WERI-Rb-1 (cell line): Measurements from ENCODE around the gene GULP1.

ENCODE experiments used
- DNase-seq: peaks from one replicate; pipeline ENCODE4 v3.0.0-alpha.2; 2020
- H3K27ac ChIP-seq: fragments of 250-450 bp; sonication (Bioruptor Pico); 2 replicates; pipeline ENCODE4 v1.5.1; 2020; ENCODE audit warnings: mild to moderate bottlenecking, moderate library complexity
- H3K27me3 ChIP-seq: fragments of 250-450 bp; sonication (Bioruptor Pico); 2 replicates; pipeline ENCODE4 v1.5.1; 2021; ENCODE audit warnings: mild to moderate bottlenecking, low read depth, moderate library complexity; ENCODE audit not compliant: insufficient read depth, severe bottlenecking
- H3K36me3 ChIP-seq: fragments of 250-450 bp; sonication (Bioruptor Pico); 2 replicates; pipeline ENCODE4 v1.5.1; 2020; ENCODE audit warnings: mild to moderate bottlenecking, moderate library complexity
- H3K4me3 ChIP-seq: 2 replicates; pipeline ENCODE4 v1.5.1; 2011; ENCODE audit warnings: low read depth, mild to moderate bottlenecking, control low read depth, low read length
- H3K9me3 ChIP-seq: fragments of 250-450 bp; sonication (Bioruptor Pico); 2 replicates; pipeline ENCODE4 v1.5.1; 2021; ENCODE audit warnings: mild to moderate bottlenecking, moderate library complexity; ENCODE audit not compliant: severe bottlenecking
- TF ChIP-seq, protein P1 (sequence below): IDR thresholded peaks from 2 replicates; pipeline ENCODE4 v1.5.1; 2011; ENCODE audit warnings: low read depth, mild to moderate bottlenecking, control low read depth, inconsistent platforms, low read length

The GULP1 gene

DNA sequence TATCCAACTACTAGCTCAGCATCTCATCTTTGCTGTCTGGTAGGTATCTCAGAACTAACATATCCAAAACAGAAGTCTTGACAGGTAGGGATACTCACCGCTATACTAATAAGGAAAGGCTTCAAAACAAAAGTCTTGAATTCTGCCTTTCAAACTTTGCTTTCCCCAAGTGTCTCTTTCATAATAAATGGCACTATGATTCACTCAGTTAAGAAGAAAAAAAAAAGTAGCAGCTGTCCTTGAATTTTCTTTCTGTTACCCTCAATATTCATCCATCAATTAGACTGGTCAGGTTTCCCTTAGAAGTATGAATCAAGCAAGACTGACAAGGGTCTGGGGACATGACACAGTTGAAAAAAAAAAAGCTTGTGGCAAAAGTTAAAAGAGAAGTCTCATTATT lies 175.1 kb downstream of the GULP1 start:
- Histone ChIP-seq H3K27me3 (no peaks in the 10 kb centered on the region), H3K36me3 (no peaks in the 10 kb centered on the region), H3K9me3 (no peaks in the 10 kb centered on the region), H3K27ac (no peak overlapping the region), H3K4me3 (no peak overlapping the region)
- DNase-seq: no peak
- TF ChIP-seq, protein P1, sequence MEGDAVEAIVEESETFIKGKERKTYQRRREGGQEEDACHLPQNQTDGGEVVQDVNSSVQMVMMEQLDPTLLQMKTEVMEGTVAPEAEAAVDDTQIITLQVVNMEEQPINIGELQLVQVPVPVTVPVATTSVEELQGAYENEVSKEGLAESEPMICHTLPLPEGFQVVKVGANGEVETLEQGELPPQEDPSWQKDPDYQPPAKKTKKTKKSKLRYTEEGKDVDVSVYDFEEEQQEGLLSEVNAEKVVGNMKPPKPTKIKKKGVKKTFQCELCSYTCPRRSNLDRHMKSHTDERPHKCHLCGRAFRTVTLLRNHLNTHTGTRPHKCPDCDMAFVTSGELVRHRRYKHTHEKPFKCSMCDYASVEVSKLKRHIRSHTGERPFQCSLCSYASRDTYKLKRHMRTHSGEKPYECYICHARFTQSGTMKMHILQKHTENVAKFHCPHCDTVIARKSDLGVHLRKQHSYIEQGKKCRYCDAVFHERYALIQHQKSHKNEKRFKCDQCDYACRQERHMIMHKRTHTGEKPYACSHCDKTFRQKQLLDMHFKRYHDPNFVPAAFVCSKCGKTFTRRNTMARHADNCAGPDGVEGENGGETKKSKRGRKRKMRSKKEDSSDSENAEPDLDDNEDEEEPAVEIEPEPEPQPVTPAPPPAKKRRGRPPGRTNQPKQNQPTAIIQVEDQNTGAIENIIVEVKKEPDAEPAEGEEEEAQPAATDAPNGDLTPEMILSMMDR: no peak

DNA sequence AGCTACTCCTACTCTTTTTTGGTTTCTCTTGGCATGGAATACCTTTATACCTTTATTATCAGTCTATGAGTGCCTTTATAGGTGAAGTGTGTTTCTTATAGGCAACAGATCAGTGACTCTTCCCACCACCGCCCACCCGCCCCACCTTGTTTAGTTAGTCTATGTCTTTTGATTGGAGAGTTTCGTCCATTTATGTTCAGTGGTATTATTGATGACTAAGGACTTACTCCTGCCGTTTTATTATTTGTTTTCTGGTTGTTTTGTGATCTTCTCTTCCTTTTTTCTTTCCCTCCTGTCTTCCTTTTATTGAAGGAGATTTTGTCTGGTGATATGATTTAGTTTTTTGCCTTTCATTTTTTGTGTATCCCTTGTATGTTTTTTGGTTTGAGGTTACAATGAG lies 179.5 kb downstream of the GULP1 start:
- TF ChIP-seq, protein P1: no peak
- H3K27me3 ChIP-seq: no peaks in the 10 kb centered on the region
- no peak overlapping the region for H3K27ac ChIP-seq
- DNase-seq: no peak
- H3K36me3 ChIP-seq: no peaks in the 10 kb centered on the region
- no peak overlapping the region for H3K4me3 ChIP-seq
- H3K9me3 ChIP-seq: no peaks in the 10 kb centered on the region

DNA sequence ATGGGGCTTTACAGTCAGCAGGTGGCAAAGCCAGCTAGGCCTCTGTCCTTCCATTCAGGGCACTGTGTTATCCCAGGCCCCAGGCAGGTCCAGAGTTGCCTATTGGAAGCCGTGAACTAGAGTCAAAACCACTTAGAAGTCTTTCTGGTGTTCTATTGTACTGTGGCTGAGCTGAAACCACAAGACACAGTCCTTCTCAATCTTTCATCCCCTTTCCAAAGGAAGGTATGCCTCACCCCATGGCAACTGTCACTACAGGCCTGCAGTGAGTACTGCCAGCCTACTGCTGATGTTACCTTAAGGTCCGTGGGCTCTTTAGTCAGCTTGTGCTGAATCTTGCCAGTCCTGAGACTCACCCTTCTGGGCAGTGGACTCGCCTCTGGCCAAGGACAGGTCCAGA lies 181.6 kb downstream of the GULP1 start:
- DNase-seq: no peak
- Histone ChIP-seq H3K27me3 (no peaks in the 10 kb centered on the region), H3K36me3 (no peaks in the 10 kb centered on the region), H3K9me3 (no peaks in the 10 kb centered on the region), H3K27ac (no peak overlapping the region), H3K4me3 (no peak overlapping the region)
- TF ChIP-seq, protein P1: no peak

DNA sequence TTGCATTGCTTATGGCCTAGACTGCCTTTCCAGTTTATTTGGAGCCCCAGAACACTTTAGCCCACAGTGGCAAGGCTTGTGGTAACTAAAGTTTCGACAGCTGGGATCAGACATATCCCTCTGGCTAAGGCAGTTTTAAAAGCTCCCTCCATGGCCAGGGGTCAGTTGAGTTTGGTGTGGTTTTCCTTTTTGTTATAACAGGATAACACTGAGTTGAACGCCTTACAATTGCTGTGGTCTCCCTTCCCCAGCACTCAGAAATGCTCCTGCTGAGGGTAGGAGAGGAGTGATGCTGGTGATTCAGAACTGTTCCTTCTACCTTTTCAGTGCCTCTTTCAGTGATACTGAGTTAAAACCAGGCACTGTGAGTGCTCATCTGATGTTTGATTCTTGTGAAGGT lies 182.6 kb downstream of the GULP1 start:
- no peaks in the 10 kb centered on the region for H3K27me3 ChIP-seq
- H3K4me3 ChIP-seq: no peak overlapping the region
- H3K27ac ChIP-seq: no peak overlapping the region
- no peak for DNase-seq
- no peaks in the 10 kb centered on the region for H3K9me3 ChIP-seq
- TF ChIP-seq, protein P1: no peak
- no peaks in the 10 kb centered on the region for H3K36me3 ChIP-seq

DNA sequence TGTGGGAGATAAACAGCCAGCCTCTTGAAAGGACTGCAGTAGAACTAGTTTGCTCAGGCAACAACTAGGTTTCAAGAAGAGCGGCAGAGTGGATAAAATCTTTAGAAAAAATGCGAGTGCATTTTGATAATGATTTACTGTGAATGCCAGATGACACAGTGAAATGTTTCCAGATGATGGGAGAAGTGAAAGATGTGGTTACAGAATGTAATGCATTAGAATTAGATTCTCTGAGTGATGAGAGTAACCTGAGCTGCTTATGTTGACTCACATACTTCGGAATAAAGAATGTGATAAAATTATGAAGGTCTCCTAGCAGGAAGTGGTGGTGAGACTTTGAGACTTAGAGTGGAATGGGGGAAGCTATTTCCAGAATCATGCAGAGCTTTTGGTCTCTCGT lies 184.3 kb downstream of the GULP1 start:
- TF ChIP-seq, protein P1: no peak
- Histone ChIP-seq H3K9me3 (no peaks in the 10 kb centered on the region), H3K27ac (no peak overlapping the region), H3K27me3 (no peaks in the 10 kb centered on the region), H3K36me3 (no peaks in the 10 kb centered on the region), H3K4me3 (no peak overlapping the region)
- DNase-seq: no peak

DNA sequence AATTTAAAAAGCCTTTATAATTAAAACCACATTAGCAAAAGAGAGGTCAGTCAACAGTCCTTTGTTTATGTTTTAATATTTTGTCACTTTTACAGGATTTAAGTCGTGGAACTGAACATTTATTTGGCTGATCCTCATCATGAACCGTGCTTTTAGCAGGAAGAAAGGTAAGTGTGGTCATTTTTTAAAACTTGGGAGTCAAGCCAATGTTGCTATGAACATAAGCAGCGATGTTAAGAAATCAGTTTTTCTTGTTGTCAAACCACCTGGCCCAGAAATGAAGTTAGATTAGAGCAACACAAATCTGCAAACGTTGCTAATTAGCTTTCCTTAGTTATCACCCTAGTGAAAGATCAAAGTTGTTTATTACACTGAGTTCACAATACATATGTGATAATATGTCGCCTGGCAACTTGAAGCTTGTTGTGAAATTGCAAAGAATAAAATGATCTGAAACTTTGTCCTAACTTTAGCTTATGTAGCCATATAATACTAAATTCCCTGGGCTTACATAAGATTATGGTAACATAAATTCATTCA lies 186.0 kb downstream of the GULP1 start:
- TF ChIP-seq, protein P1: no peak
- no peak for DNase-seq
- no peak overlapping the region for H3K27ac ChIP-seq
- no peaks in the 10 kb centered on the region for H3K9me3 ChIP-seq
- H3K27me3 ChIP-seq: no peaks in the 10 kb centered on the region
- no peak overlapping the region for H3K4me3 ChIP-seq
- H3K36me3 ChIP-seq: no peaks in the 10 kb centered on the region
